ENCODE data around the gene TRPM3. TPM values are rescaled to one million over a fixed set of nuclear protein-coding genes. Genes with fewer than 3 reads are reported as not detected.

The TRPM3 gene
- total and polyA plus RNA-seq, 9 of the 15 experiments (the other 6 are each of a cell fraction or from before 2014, with no cell fraction given) = 0.04 TPM; not detected in 8

- no peak for DNase-seq (ENCODE audit: extremely low read depth in 1 of 4, low spot score in 3 of 4)
- Histone ChIP-seq H3K9ac (ENCODE audit: insufficient read depth in 1 of 2, low read depth in 2 of 2, low read length in 2 of 2) (no peak overlapping the region), H3K27me3 (ENCODE audit: control insufficient read depth in 2 of 2, insufficient read depth in 2 of 2, low read length in 2 of 2) (no peaks in the 10 kb centered on the region), H3K4me2 (ENCODE audit: insufficient read depth, low read length) (no peak overlapping the region), H4K20me1 (replicated peaks; ENCODE audit: control insufficient read depth, insufficient read depth, low read length) (no peaks in the 10 kb centered on the region), H3K4me3 (no peak overlapping the region), H3K79me2 (ENCODE audit: control insufficient read depth, insufficient read depth, low read length) (no peaks in the 10 kb centered on the region), H3K36me3 (ENCODE audit: control insufficient read depth, insufficient read depth, low read length) (no peaks in the 10 kb centered on the region), H3K4me1 (replicated peaks in 1 of 2; ENCODE audit: control insufficient read depth in 2 of 2, insufficient read depth in 2 of 2, low read length in 2 of 2) (no peaks in the 10 kb centered on the region), H3K9me3 (replicated peaks; ENCODE audit: control insufficient read depth, insufficient read depth, low read depth, low read length) (no peaks in the 10 kb centered on the region), H3K27ac (ENCODE audit: extremely low read depth, low read depth, low read length) (no peak overlapping the region), H3K9me1 (ENCODE audit: control insufficient read depth, insufficient read depth, low read length) (no peaks in the 10 kb centered on the region), H2AFZ (ENCODE audit: low read depth, low read length) (no peak overlapping the region)
- no peak for FAIRE-seq
- POLR2A ChIA-PET = no interaction called here
- intact Hi-C loops (cut with micrococcal nuclease) = no loop called here
- WGBS (ENCODE audit: insufficient coverage, low coverage, missing lambda C conversion rate) = 0% methylated on average over 3 of the region's 3 CpGs
- in situ Hi-C loops (cut with MboI) = no loop called here
- no TSS peak for BruUV-seq (replicated peaks)
- ATAC-seq = no peak
- no peak for TF ChIP-seq POLR2AphosphoS5 (IDR thresholded peaks at IDR 0.05; ENCODE audit: control insufficient read depth, insufficient read depth, low read depth, low read length)
- TF ChIP-seq, protein P1, sequence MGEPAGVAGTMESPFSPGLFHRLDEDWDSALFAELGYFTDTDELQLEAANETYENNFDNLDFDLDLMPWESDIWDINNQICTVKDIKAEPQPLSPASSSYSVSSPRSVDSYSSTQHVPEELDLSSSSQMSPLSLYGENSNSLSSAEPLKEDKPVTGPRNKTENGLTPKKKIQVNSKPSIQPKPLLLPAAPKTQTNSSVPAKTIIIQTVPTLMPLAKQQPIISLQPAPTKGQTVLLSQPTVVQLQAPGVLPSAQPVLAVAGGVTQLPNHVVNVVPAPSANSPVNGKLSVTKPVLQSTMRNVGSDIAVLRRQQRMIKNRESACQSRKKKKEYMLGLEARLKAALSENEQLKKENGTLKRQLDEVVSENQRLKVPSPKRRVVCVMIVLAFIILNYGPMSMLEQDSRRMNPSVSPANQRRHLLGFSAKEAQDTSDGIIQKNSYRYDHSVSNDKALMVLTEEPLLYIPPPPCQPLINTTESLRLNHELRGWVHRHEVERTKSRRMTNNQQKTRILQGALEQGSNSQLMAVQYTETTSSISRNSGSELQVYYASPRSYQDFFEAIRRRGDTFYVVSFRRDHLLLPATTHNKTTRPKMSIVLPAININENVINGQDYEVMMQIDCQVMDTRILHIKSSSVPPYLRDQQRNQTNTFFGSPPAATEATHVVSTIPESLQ (CRISPR knock-in tag; IDR thresholded peaks at IDR 0.05) = no peak
- no peak for TF ChIP-seq THAP12 (CRISPR knock-in tag; IDR thresholded peaks at IDR 0.05)
- TF ChIP-seq STAT5A (IDR thresholded peaks at IDR 0.05; ENCODE audit: borderline replicate concordance, low read length) = no peak
- TF ChIP-seq HDAC6 (IDR thresholded peaks at IDR 0.05; ENCODE audit: low read depth, low read length) = no peak
- no peak for TF ChIP-seq MAFF (IDR thresholded peaks at IDR 0.05; ENCODE audit: low read length)
- no peak for TF ChIP-seq PBX2 (CRISPR knock-in tag; IDR thresholded peaks at IDR 0.05; ENCODE audit: low read depth)
- TF ChIP-seq PBX2 (tag; conservative IDR thresholded peaks at IDR 0.05; ENCODE audit: low read depth) = no peak
- TF ChIP-seq FOXJ2 (tag; IDR thresholded peaks at IDR 0.05) = no peak
- TF ChIP-seq POLR2AphosphoS2 (IDR thresholded peaks at IDR 0.05; ENCODE audit: low read length) = no peak
- no peak for TF ChIP-seq DACH1 (IDR thresholded peaks at IDR 0.05; ENCODE audit: partially characterized antibody)
- no peak for TF ChIP-seq MBD2 (IDR thresholded peaks at IDR 0.05; ENCODE audit: borderline replicate concordance, low read depth)
- no peak for TF ChIP-seq LEF1 (IDR thresholded peaks at IDR 0.05)
- TF ChIP-seq PTBP1 (IDR thresholded peaks at IDR 0.05; ENCODE audit: low read depth, low read length) = no peak
- TF ChIP-seq SP2 (IDR thresholded peaks at IDR 0.05; ENCODE audit: extremely low read depth, low read depth, low read length, poor library complexity, severe bottlenecking) = no peak
- TF ChIP-seq MTF1 (CRISPR knock-in tag; IDR thresholded peaks at IDR 0.05; ENCODE audit: borderline replicate concordance) = no peak
- TF ChIP-seq OTX1 (CRISPR knock-in tag; IDR thresholded peaks at IDR 0.05) = no peak
- CTCF ChIA-PET (ENCODE audit: low intra/inter-chr PET ratio) = no interaction called here
Observed at GRCh38 chr9:70772601-70773000, 348.8 kb downstream of the TRPM3 start.

Measured in K562 (cell line).